B cell (primary cell): ENCODE measurements around the gene OPN4. TPM values are rescaled to one million over a fixed set of nuclear protein-coding genes. Genes with fewer than 3 reads are reported as not detected.

Source experiments
- ATAC-seq: fragments of 200-7000 bp; cut with Tn5 transposase; one replicate; pipeline ENCODE4 v1.10.0; 2021; ENCODE audit warnings: low read depth, mild to moderate bottlenecking, moderate number of reproducible peaks, moderate library complexity
- CTCF ChIA-PET: fragments of 350-600 bp; sonication (Branson Sonifier 250); formaldehyde crosslinking; loops from one replicate; lab custom pipeline; 2021; ENCODE audit warnings: antibody characterized with exemption, inconsistent platforms; lab: Charles Lee
- POLR2A ChIA-PET: fragments of 350-600 bp; sonication (Branson Sonifier 250); formaldehyde crosslinking; loops from one replicate; lab custom pipeline; 2021; ENCODE audit warnings: antibody characterized with exemption; lab: Charles Lee
- DNase-seq: peaks from one replicate; pipeline ENCODE4 v3.0.0; 2013
- H2AFZ ChIP-seq: 2 replicates; pipeline ENCODE4 v1.6.1; 2012; ENCODE audit warnings: mild to moderate bottlenecking, low read depth, low read length; ENCODE audit not compliant: insufficient read depth, poor library complexity, severe bottlenecking
- H3K27ac ChIP-seq, 2 donors: 1 replicate in 1 of 2; 2 replicates in 1 of 2; pipeline ENCODE4 v1.5.1; 2012 to 2013; ENCODE audit warnings: low read length in 2 of 2, mild to moderate bottlenecking in 2 of 2, moderate library complexity in 1 of 2
- H3K27me3 ChIP-seq, 4 experiments: fragments of 200-600 bp in 1 of 4; sonication (generic) in 1 of 4; replicated peaks in 1 of 4; 1 replicate in 2 of 4; 2 replicates in 2 of 4; pipeline versions ENCODE4 v1.6.1 to v1.7.0; 2013 to 2016; ENCODE audit warnings: low read length in 3 of 4, mild to moderate bottlenecking in 2 of 4, mixed read lengths in 1 of 4, moderate library complexity in 1 of 4; ENCODE audit not compliant: insufficient read depth in 4 of 4, control insufficient read depth in 3 of 4; ENCODE audit errors: control extremely low read depth in 1 of 4
- H3K36me3 ChIP-seq, 2 experiments: replicated peaks in 1 of 2; 1 replicate in 1 of 2; 2 replicates in 1 of 2; pipeline versions ENCODE4 v1.6.1 to v1.7.1; 2013; ENCODE audit warnings: low read length in 1 of 2; ENCODE audit not compliant: insufficient read depth in 2 of 2, control insufficient read depth in 1 of 2; ENCODE audit errors: control extremely low read depth in 1 of 2, extremely low read depth in 1 of 2
- H3K4me1 ChIP-seq, 2 donors: fragments of 200-600 bp in 1 of 2; sonication (generic) in 1 of 2; 1 replicate in 1 of 2; 2 replicates in 1 of 2; pipeline versions ENCODE4 v1.5.1 to v1.6.1; 2013 to 2017; ENCODE audit warnings: low read length in 2 of 2; ENCODE audit not compliant: control insufficient read depth in 2 of 2, insufficient read depth in 2 of 2
- H3K4me2 ChIP-seq: replicated peaks from 2 replicates; pipeline ENCODE3; 2012; ENCODE audit warnings: mild to moderate bottlenecking, low read depth, low read length; ENCODE audit not compliant: poor library complexity, severe bottlenecking
- H3K4me3 ChIP-seq, 5 experiments: fragments of 200-600 bp in 1 of 5; sonication (generic) in 1 of 5; 1 replicate in 3 of 5; 2 replicates in 2 of 5; pipeline versions ENCODE4 v1.5.1 to v1.7.0; 2011 to 2016; ENCODE audit warnings: low read length in 4 of 5, mild to moderate bottlenecking in 4 of 5, low read depth in 2 of 5, control low read depth in 1 of 5, moderate library complexity in 1 of 5; ENCODE audit not compliant: insufficient read depth in 1 of 5; ENCODE audit errors: control extremely low read depth in 1 of 5, extremely low read depth in 1 of 5
- H3K79me2 ChIP-seq: fragments of 200-600 bp; sonication (generic); one replicate; pipeline ENCODE4 v1.6.0; 2016; ENCODE audit warnings: low read length; ENCODE audit not compliant: control insufficient read depth, insufficient read depth
- H3K9ac ChIP-seq: fragments of 200-600 bp; sonication (generic); 2 replicates; pipeline ENCODE4 v1.6.1; 2017; ENCODE audit warnings: mild to moderate bottlenecking, low read length, moderate library complexity
- H3K9me3 ChIP-seq, 3 donors: one replicate each; pipeline versions ENCODE4 v1.6.1 to v1.7.1; 2013; ENCODE audit warnings: low read length in 2 of 3; ENCODE audit not compliant: control insufficient read depth in 2 of 3, insufficient read depth in 1 of 3; ENCODE audit errors: control extremely low read depth in 1 of 3
- H4K20me1 ChIP-seq: 2 replicates; pipeline ENCODE4 v1.6.0; 2012; ENCODE audit warnings: mild to moderate bottlenecking, low read length; ENCODE audit not compliant: insufficient read depth, control insufficient read depth, poor library complexity, severe bottlenecking
- H3K27ac Mint-ChIP-seq: one replicate; pipeline ENCODE4 v1.8.0; 2021; ENCODE audit warnings: mixed read lengths
- H3K27me3 Mint-ChIP-seq: one replicate; pipeline ENCODE4 v1.8.0; 2021; ENCODE audit warnings: mixed read lengths
- H3K4me1 Mint-ChIP-seq: one replicate; pipeline ENCODE4 v1.8.0; 2021; ENCODE audit warnings: mixed read lengths
- H3K4me3 Mint-ChIP-seq: one replicate; pipeline ENCODE4 v1.8.0; 2021; ENCODE audit warnings: mixed read lengths
- H3K9me3 Mint-ChIP-seq: one replicate; pipeline ENCODE4 v1.8.0; 2022; ENCODE audit warnings: mixed read lengths; ENCODE audit not compliant: insufficient read depth
- CTCF ChIP-seq: fragments of 200-600 bp; IDR thresholded peaks from one replicate; pipeline ENCODE4 v1.8.0; 2022; ENCODE audit warnings: antibody characterized with exemption, mild to moderate bottlenecking
- EZH2 ChIP-seq: IDR thresholded peaks from 2 replicates; pipeline ENCODE4 v1.6.1; 2012; ENCODE audit warnings: borderline replicate concordance, low read depth, mild to moderate bottlenecking, moderate library complexity, low read length; ENCODE audit not compliant: insufficient read depth, poor library complexity, severe bottlenecking
- WGBS: methylation state at CpG from one replicate; pipeline ENCODE4 v1.1.5; 2013; ENCODE audit warnings: missing lambda C conversion rate; ENCODE audit not compliant: insufficient coverage; 5-methylcytosine and 5-hydroxymethylcytosine counted together
- intact Hi-C: fragments of 100-400 bp; cut with micrococcal nuclease; formaldehyde crosslinking; loops from one replicate; pipeline ENCODE4 v1.10.0; 2022
- polyA plus RNA-seq: library from polyadenylated mRNA; depleted of rRNA; stranded (reverse); fragments of >200 nt; gene quantifications from 2 replicates; pipeline ENCODE4 v1.2.3, GENCODE V29; 2012
- total RNA-seq, 2 donors: library from RNA; stranded (reverse); fragments of 120-200 nt in 1 of 2; gene quantifications; 1 replicate in 1 of 2; 2 replicates in 1 of 2; pipeline versions ENCODE4 v1.2.3 to v1.2.4, GENCODE V29; 2013 to 2022

The OPN4 gene
- total and polyA plus RNA-seq, 2 donors (not counting 1 experiment from before 2014, with no cell fraction given): not detected

DNA sequence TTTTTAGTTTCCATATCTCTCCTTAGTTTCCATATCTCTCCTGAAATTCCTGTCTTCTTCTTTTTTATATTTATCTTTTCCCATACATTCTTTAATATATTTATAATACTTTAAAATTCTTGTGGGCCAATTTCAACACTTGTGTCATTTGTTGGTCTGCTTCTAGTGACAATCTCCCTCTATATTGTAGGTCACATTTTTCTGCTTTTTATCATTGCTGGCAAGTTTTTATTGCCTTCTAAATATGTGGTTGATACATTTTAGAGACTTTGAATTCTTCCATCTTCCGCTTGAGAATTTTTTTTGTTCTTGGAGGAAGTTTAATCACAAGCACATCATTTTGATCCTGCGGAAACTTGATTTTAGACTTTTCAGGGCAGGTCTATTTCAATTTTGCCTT lies 26.0 kb upstream of the OPN4 start:
- Histone ChIP-seq H3K36me3 (no peaks in the 10 kb centered on the region), H2AFZ (no peak overlapping the region), H3K9ac (no peak overlapping the region), H3K4me3 (no peak overlapping the region), H3K9me3 (no peaks in the 10 kb centered on the region), H3K27me3 (peaks cover 0 to 27% (median 7%) of the 10 kb centered on the region in 4 experiments), H4K20me1 (no peaks in the 10 kb centered on the region), H3K4me2 (no peak overlapping the region), H3K4me1 (peaks cover 0 to 4% of the 10 kb centered on the region in 2 donors), H3K27ac (no peak overlapping the region), H3K79me2 (no peaks in the 10 kb centered on the region)
- POLR2A ChIA-PET: no interaction called here
- ATAC-seq: no peak
- no peak for DNase-seq
- no peaks in the 10 kb centered on the region for H3K4me1 Mint-ChIP-seq
- H3K4me3 Mint-ChIP-seq: no peak overlapping the region
- TF ChIP-seq EZH2 (no peak), CTCF (no peak)
- intact Hi-C loops: no loop called here
- H3K9me3 Mint-ChIP-seq: no peaks in the 10 kb centered on the region
- H3K27ac Mint-ChIP-seq: no peak overlapping the region
- no CpG with 5 or more reads among the region's 2 CpGs for WGBS
- CTCF ChIA-PET: no interaction called here
- H3K27me3 Mint-ChIP-seq: peaks cover 35% of the 10 kb centered on the region

DNA sequence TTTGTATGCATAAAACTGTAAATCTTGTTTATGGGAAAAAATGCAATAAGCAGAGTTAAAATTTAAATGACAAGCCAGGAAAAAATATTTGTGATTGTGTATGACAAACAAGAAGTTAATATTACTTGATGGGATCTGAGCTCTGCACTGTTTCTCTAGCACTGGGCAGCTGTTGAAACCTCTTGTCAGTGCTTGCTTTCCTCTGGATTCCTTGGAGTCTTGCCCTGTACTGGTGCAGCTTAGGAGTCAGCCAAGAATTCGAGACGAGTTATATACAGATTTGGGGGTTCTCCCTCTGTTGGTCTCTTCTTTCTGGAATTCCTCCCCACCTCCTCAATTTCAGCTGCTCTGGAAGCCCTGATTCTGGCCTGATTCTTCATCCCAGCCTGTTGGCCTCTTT lies 24.3 kb upstream of the OPN4 start:
- Mint-ChIP-seq H3K27ac (no peak overlapping the region), H3K27me3 (peaks cover 50% of the 10 kb centered on the region), H3K9me3 (no peaks in the 10 kb centered on the region), H3K4me1 (no peaks in the 10 kb centered on the region), H3K4me3 (no peak overlapping the region)
- no peak for TF ChIP-seq EZH2
- no peak for TF ChIP-seq CTCF
- Histone ChIP-seq H3K36me3 (no peaks in the 10 kb centered on the region), H3K79me2 (no peaks in the 10 kb centered on the region), H3K4me3 (no peak overlapping the region), H3K4me2 (no peak overlapping the region), H3K27ac (no peak overlapping the region), H3K9ac (no peak overlapping the region), H3K4me1 (peaks cover 0 to 4% of the 10 kb centered on the region in 2 donors), H4K20me1 (no peaks in the 10 kb centered on the region), H3K27me3 (peaks cover 0 to 35% (median 10%) of the 10 kb centered on the region in 4 experiments), H2AFZ (no peak overlapping the region), H3K9me3 (no peaks in the 10 kb centered on the region)
- no peak for ATAC-seq
- intact Hi-C loops: no loop called here
- DNase-seq: no peak
- no CpG with 5 or more reads among the region's 2 CpGs for WGBS
- ChIA-PET CTCF (no interaction called here), POLR2A (no interaction called here)
